IPS-20b (cell line): ENCODE measurements around the gene XKR7.

Experiments used
- H3K27ac ChIP-seq: one replicate; pipeline ENCODE4 v1.5.1; 2013; ENCODE audit warnings: low read length
- H3K27me3 ChIP-seq: 2 replicates; pipeline ENCODE4 v1.6.1; 2013; ENCODE audit warnings: mild to moderate bottlenecking, low read length, inconsistent platforms; ENCODE audit not compliant: insufficient read depth
- H3K36me3 ChIP-seq: 2 replicates; pipeline ENCODE4 v1.6.1; 2013; ENCODE audit warnings: low read depth, mild to moderate bottlenecking, inconsistent platforms, low read length, moderate library complexity; ENCODE audit not compliant: insufficient read depth
- H3K4me1 ChIP-seq: 2 replicates; pipeline ENCODE4 v1.6.1; 2013; ENCODE audit warnings: mild to moderate bottlenecking, control low read depth, inconsistent platforms, low read length, moderate library complexity; ENCODE audit not compliant: insufficient read depth
- H3K4me3 ChIP-seq: 2 replicates; pipeline ENCODE4 v1.5.1; 2013; ENCODE audit warnings: mild to moderate bottlenecking, low read length, inconsistent platforms
- H3K9ac ChIP-seq: 2 replicates; pipeline ENCODE4 v1.6.1; 2013; ENCODE audit warnings: low read depth, mild to moderate bottlenecking, inconsistent platforms, low read length, moderate library complexity
- H3K9me3 ChIP-seq: 2 replicates; pipeline ENCODE4 v1.6.1; 2013; ENCODE audit warnings: mild to moderate bottlenecking, low read depth, low read length, inconsistent platforms; ENCODE audit not compliant: insufficient read depth

Gene XKR7

GRCh38 chr20:31984981-31985471 lies 17.1 kb downstream of the XKR7 start:
- no peaks in the 10 kb centered on the region for H3K36me3 ChIP-seq
- no peak overlapping the region for H3K27ac ChIP-seq
- no peak overlapping the region for H3K4me3 ChIP-seq
- H3K9me3 ChIP-seq, result no peaks in the 10 kb centered on the region
- no peaks in the 10 kb centered on the region for H3K27me3 ChIP-seq
- H3K9ac ChIP-seq, result no peak overlapping the region
- no peaks in the 10 kb centered on the region for H3K4me1 ChIP-seq

- no peak overlapping the region for H3K27ac ChIP-seq
- no peaks in the 10 kb centered on the region for H3K36me3 ChIP-seq
- no peaks in the 10 kb centered on the region for H3K4me1 ChIP-seq
- no peak overlapping the region for H3K9ac ChIP-seq
- peaks cover 7% of the 10 kb centered on the region for H3K27me3 ChIP-seq
- H3K9me3 ChIP-seq, result no peaks in the 10 kb centered on the region
- H3K4me3 ChIP-seq, result no peak overlapping the region
Observed at GRCh38 chr20:31987744-31988143, 19.8 kb downstream of the XKR7 start.

GRCh38 chr20:31988430-31989015 lies 20.6 kb downstream of the XKR7 start:
- H3K27me3 ChIP-seq, result peaks cover 15% of the 10 kb centered on the region
- H3K4me1 ChIP-seq, result no peaks in the 10 kb centered on the region
- no peaks in the 10 kb centered on the region for H3K36me3 ChIP-seq
- no peak overlapping the region for H3K27ac ChIP-seq
- H3K9me3 ChIP-seq, result no peaks in the 10 kb centered on the region
- no peak overlapping the region for H3K9ac ChIP-seq
- H3K4me3 ChIP-seq, result no peak overlapping the region

- Histone ChIP-seq H3K27me3 (peaks cover 21% of the 10 kb centered on the region), H3K9ac (no peak overlapping the region), H3K36me3 (no peaks in the 10 kb centered on the region), H3K27ac (no peak overlapping the region), H3K4me1 (no peaks in the 10 kb centered on the region), H3K4me3 (no peak overlapping the region), H3K9me3 (no peaks in the 10 kb centered on the region)
Observed at GRCh38 chr20:31989030-31989645, 21.2 kb downstream of the XKR7 start.

GRCh38 chr20:31990641-31991338 lies 22.8 kb downstream of the XKR7 start:
- H3K9ac ChIP-seq, result no peak overlapping the region
- no peaks in the 10 kb centered on the region for H3K36me3 ChIP-seq

GRCh38 chr20:31991339-31991705 lies 23.4 kb downstream of the XKR7 start:
- Histone ChIP-seq H3K9me3 (no peaks in the 10 kb centered on the region), H3K27me3 (peaks cover 41% of the 10 kb centered on the region), H3K27ac (no peak overlapping the region), H3K4me1 (no peaks in the 10 kb centered on the region; the same call in 1 of the 2 replicates), H3K36me3 (no peaks in the 10 kb centered on the region), H3K9ac (no peak overlapping the region), H3K4me3 (no peak overlapping the region)

More at GRCh38 chr20:31990641-31991338, 22.8 kb downstream of the XKR7 start:
- H3K4me3 ChIP-seq, result no peak overlapping the region
- no peak overlapping the region for H3K27ac ChIP-seq
- H3K9me3 ChIP-seq, result no peaks in the 10 kb centered on the region
- peaks cover 37% of the 10 kb centered on the region for H3K27me3 ChIP-seq
- no peaks in the 10 kb centered on the region; the same call in 1 of the 2 replicates for H3K4me1 ChIP-seq

- Histone ChIP-seq H3K9me3 (no peaks in the 10 kb centered on the region), H3K9ac (no peak overlapping the region), H3K4me1 (no peaks in the 10 kb centered on the region; the same call in 1 of the 2 replicates), H3K27ac (no peak overlapping the region), H3K27me3 (peaks cover 41% of the 10 kb centered on the region), H3K4me3 (no peak overlapping the region), H3K36me3 (no peaks in the 10 kb centered on the region)
Observed at GRCh38 chr20:31992086-31992485, 24.1 kb downstream of the XKR7 start.

GRCh38 chr20:31996996-31997395 lies 29.0 kb downstream of the XKR7 start:
- Histone ChIP-seq H3K9me3 (no peaks in the 10 kb centered on the region), H3K36me3 (no peaks in the 10 kb centered on the region), H3K27me3 (peaks cover 41% of the 10 kb centered on the region), H3K9ac (no peak overlapping the region), H3K27ac (no peak overlapping the region), H3K4me3 (no peak overlapping the region), H3K4me1 (no peaks in the 10 kb centered on the region; the same call in 1 of the 2 replicates)

- Histone ChIP-seq H3K27ac (no peak overlapping the region), H3K36me3 (no peaks in the 10 kb centered on the region), H3K4me1 (no peaks in the 10 kb centered on the region; the same call in 1 of the 2 replicates), H3K9ac (no peak overlapping the region), H3K27me3 (peaks cover 29% of the 10 kb centered on the region), H3K4me3 (no peak overlapping the region), H3K9me3 (no peaks in the 10 kb centered on the region)
Observed at GRCh38 chr20:31998246-31998645, 30.3 kb downstream of the XKR7 start.

- Histone ChIP-seq H3K4me3 (no peak overlapping the region), H3K4me1 (peaks cover 17% of the 10 kb centered on the region), H3K9ac (no peak overlapping the region), H3K36me3 (no peaks in the 10 kb centered on the region), H3K27ac (no peak overlapping the region), H3K27me3 (no peaks in the 10 kb centered on the region), H3K9me3 (no peaks in the 10 kb centered on the region)
Observed at GRCh38 chr20:32003325-32003724, 35.4 kb downstream of the XKR7 start.

- H3K27ac ChIP-seq, result no peak overlapping the region
- H3K9ac ChIP-seq, result no peak overlapping the region
- H3K27me3 ChIP-seq, result no peaks in the 10 kb centered on the region
- no peaks in the 10 kb centered on the region for H3K36me3 ChIP-seq
- H3K4me1 ChIP-seq, result peaks cover 20% of the 10 kb centered on the region
- H3K4me3 ChIP-seq, result no peak overlapping the region
- H3K9me3 ChIP-seq, result no peaks in the 10 kb centered on the region
Observed at GRCh38 chr20:32004963-32005362, 37.0 kb downstream of the XKR7 start.

GRCh38 chr20:32006053-32006452 lies 38.1 kb downstream of the XKR7 start:
- H3K9ac ChIP-seq, result no peak overlapping the region
- H3K9me3 ChIP-seq, result no peaks in the 10 kb centered on the region
- H3K27ac ChIP-seq, result no peak overlapping the region
- peaks cover 24% of the 10 kb centered on the region for H3K4me1 ChIP-seq
- no peaks in the 10 kb centered on the region for H3K36me3 ChIP-seq
- H3K27me3 ChIP-seq, result no peaks in the 10 kb centered on the region
- H3K4me3 ChIP-seq, result no peak overlapping the region
